Gastroesophageal sphincter (tissue), 4 donors: ENCODE data around the gene SIGLEC7. TPM values are rescaled to one million over a fixed set of nuclear protein-coding genes. Genes with fewer than 3 reads are reported as not detected.

ENCODE experiments used
- ATAC-seq: fragments of 150-250 bp; one replicate; pipeline ENCODE4 v1.9.1; 2016; ENCODE audit warnings: mild to moderate bottlenecking, moderate library complexity
- H3K27ac ChIP-seq, 4 donors: fragments of 200-600 bp; sonication (generic) in 3 of 4; 1 replicate in 3 of 4; 2 replicates in 1 of 4; pipeline ENCODE4 v1.5.1; 2016 to 2019
- H3K27me3 ChIP-seq: fragments of 200-600 bp; sonication (generic); one replicate; pipeline ENCODE4 v1.5.1; 2019
- H3K36me3 ChIP-seq, 2 donors: fragments of 200-600 bp; sonication (generic); one replicate each; pipeline ENCODE4 v1.5.1; 2019; ENCODE audit warnings: control low read depth in 1 of 2
- H3K4me1 ChIP-seq, 3 donors: fragments of 200-600 bp; sonication (generic); 1 replicate in 2 of 3; 2 replicates in 1 of 3; pipeline ENCODE4 v1.5.1; 2016 to 2019; ENCODE audit warnings: control low read depth in 2 of 3
- H3K4me3 ChIP-seq, 2 donors: fragments of 200-600 bp; sonication (generic); one replicate each; pipeline ENCODE4 v1.5.1; 2019; ENCODE audit warnings: mild to moderate bottlenecking in 1 of 2, moderate library complexity in 1 of 2
- H3K9me3 ChIP-seq, 3 donors: fragments of 200-600 bp; sonication (generic); one replicate each; pipeline ENCODE4 v1.5.1; 2017 to 2019; ENCODE audit warnings: control low read depth in 2 of 3
- EP300 ChIP-seq: sonication (generic); formaldehyde crosslinking; IDR thresholded peaks from one replicate; pipeline ENCODE4 v1.6.1; 2017; ENCODE audit warnings: antibody characterized with exemption, mild to moderate bottlenecking
- POLR2A ChIP-seq, 2 donors: fragments of 450-650 bp; IDR thresholded peaks; one replicate each; pipeline ENCODE4 v1.6.1; 2017; ENCODE audit warnings: antibody characterized with exemption in 2 of 2, mild to moderate bottlenecking in 2 of 2, moderate library complexity in 1 of 2
- POLR2AphosphoS5 ChIP-seq: sonication (generic); formaldehyde crosslinking; IDR thresholded peaks from one replicate; pipeline ENCODE4 v1.6.1; 2017; ENCODE audit warnings: antibody characterized with exemption
- WGBS, 2 donors: methylation state at CpG; one replicate each; pipeline ENCODE4 v1.1.5; 2018; ENCODE audit warnings: low coverage in 1 of 2; 5-methylcytosine and 5-hydroxymethylcytosine counted together
- total RNA-seq, 4 donors: library from RNA; depleted of rRNA; stranded (reverse); fragments of >200 nt; gene quantifications; one replicate each; pipeline ENCODE4 v1.1.0, GENCODE V29; 2016
- TF ChIP-seq, protein P1 (sequence below), 4 experiments: fragments of 200-600 bp in 2 of 4; fragments of 450-650 bp in 2 of 4; sonication (generic) in 1 of 4; IDR thresholded peaks; one replicate each; pipeline ENCODE4 v1.5.1; 2017 to 2019; ENCODE audit warnings: antibody characterized with exemption in 4 of 4, mild to moderate bottlenecking in 2 of 4, moderate library complexity in 2 of 4

Gene SIGLEC7
- total RNA-seq, 4 donors from 2014 or later, result 0.46 to 4.4 (median 2.8) TPM; not detected in 1

DNA sequence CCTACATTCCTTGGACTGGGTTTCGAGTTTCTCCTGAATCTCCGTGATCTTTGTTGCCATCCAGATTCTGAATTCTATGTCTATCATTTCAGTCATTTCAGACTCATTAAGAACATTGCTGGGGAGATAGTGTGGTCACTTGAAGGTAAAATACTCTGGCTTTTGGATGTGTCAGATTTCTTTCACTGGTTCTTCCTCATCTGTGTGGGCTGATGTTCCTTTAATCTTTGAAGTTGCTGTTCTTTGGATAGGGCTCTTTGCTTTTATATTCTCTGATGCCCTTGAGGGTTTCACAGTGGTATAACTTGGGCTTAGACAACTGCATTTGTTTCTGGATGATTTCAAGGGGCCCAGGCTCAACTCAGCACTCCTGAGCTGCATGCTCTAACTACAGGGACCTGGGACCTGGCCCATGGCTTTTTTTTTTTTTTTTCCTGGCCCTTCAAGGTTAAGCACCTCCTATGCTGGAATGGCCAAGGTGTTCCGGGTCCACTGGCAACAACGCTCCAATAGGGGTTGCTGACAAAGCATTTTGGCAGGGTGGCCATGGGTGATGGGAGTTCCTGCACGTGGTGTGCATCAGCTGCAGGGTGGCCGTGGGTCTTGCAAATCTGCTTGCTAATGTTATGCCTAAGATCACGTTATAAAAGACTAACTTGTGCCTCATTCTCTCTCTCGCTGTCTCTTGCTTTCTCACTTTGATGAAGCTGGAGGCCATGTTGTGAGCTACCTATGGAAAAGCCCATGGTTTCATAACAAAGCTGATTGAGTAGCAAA is 5.9 kb upstream of the SIGLEC7 start:
- Histone ChIP-seq H3K36me3 (no peaks in the 10 kb centered on the region), H3K4me3 (no peak overlapping the region), H3K27ac (peak overlapping the region in 1 of 4 donors; percentile 24), H3K27me3 (peaks cover 58% of the 10 kb centered on the region), H3K4me1 (no peaks in the 10 kb centered on the region), H3K9me3 (no peaks in the 10 kb centered on the region)
- no peak for TF ChIP-seq POLR2A (IDR thresholded peaks at IDR 0.05)
- TF ChIP-seq, protein P1, sequence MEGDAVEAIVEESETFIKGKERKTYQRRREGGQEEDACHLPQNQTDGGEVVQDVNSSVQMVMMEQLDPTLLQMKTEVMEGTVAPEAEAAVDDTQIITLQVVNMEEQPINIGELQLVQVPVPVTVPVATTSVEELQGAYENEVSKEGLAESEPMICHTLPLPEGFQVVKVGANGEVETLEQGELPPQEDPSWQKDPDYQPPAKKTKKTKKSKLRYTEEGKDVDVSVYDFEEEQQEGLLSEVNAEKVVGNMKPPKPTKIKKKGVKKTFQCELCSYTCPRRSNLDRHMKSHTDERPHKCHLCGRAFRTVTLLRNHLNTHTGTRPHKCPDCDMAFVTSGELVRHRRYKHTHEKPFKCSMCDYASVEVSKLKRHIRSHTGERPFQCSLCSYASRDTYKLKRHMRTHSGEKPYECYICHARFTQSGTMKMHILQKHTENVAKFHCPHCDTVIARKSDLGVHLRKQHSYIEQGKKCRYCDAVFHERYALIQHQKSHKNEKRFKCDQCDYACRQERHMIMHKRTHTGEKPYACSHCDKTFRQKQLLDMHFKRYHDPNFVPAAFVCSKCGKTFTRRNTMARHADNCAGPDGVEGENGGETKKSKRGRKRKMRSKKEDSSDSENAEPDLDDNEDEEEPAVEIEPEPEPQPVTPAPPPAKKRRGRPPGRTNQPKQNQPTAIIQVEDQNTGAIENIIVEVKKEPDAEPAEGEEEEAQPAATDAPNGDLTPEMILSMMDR (IDR thresholded peaks at IDR 0.05), result no peak
- no peak for TF ChIP-seq POLR2AphosphoS5
- TF ChIP-seq EP300, result no peak
- no peak for ATAC-seq
- WGBS, 2 donors, result 79 to 88% methylated on average over 4 of the region's 8 CpGs

DNA sequence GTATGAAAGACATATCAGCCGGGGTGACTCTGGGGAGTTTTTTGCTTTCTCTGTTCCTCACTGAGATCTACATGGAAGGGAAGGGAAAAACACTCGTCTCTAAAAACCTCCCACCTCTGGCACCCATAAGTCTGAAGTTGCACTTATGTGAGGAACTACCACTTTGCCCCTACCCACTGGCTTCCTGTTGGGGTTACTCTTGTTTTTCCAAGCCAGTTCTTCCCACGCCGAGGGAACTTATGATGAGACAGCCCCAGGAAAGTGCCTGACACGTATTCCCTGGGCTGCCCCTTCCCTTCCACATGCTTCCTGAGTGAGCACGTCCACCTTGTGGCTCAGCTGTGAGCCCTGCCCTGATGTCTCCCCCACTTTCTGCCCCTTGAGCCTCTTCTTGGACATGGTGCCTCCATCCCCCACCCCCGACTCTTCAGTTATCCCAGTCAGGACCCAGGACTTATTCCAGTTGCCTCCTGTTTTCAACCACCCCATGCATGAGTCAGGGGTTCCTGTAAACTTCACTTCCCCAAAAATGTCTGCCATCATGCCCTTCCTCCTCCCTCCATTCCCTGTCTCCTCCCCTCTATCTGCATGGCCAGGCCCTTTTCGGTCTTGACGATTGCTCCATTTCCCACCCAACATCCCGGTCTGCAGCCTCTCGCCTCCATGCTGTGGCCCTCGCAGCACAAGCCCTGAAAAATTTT is 5.1 kb upstream of the SIGLEC7 start:
- no peaks in the 10 kb centered on the region for H3K4me1 ChIP-seq
- ATAC-seq, result peak; percentile 65
- TF ChIP-seq, protein P1 (IDR thresholded peaks at IDR 0.05), result no peak
- TF ChIP-seq POLR2AphosphoS5 (no peak), POLR2A (IDR thresholded peaks at IDR 0.05) (no peak), EP300 (no peak)
- no peak overlapping the region for H3K4me3 ChIP-seq
- no peaks in the 10 kb centered on the region for H3K9me3 ChIP-seq
- H3K36me3 ChIP-seq, result no peaks in the 10 kb centered on the region
- H3K27me3 ChIP-seq, result peaks cover 58% of the 10 kb centered on the region
- peak overlapping the region in 2 of 4 donors; percentile 24 to 46 for H3K27ac ChIP-seq
- WGBS, 2 donors, result 43 to 54% methylated on average over 10 to 12 of the region's 12 CpGs

DNA sequence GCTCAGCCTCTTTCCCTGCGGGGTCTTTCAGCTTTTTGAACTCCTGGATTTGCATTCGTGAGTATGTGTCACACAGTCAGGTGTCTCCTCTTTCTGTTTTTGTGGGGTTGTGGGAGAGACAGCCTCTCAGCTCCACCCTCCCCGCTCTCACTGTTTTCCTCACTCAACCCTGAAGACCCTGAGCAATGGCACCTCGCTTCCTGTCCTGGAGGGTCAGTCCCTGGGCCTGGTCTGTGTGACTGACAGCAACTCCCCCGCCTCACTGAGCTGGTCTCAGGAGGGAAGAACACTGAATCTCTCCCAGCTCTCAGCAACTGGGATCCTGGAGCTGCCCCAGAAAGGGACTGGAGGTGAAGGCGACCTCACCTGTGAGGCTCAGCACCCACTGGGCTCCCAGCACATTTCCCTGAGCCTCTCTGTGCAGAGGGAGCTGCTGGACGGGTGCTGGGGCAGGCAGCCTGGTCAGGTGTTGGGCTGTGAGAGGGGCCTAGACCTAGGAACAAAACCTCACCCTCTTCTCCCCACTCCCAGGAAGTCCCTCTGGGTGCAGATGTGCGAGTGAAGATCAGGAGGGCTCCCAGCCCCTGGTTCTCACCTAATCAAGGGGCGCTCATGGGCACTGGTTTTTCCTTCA is 4.2 kb upstream of the SIGLEC7 start:
- Histone ChIP-seq H3K36me3 (no peaks in the 10 kb centered on the region), H3K4me3 (no peak overlapping the region), H3K4me1 (no peaks in the 10 kb centered on the region), H3K9me3 (no peaks in the 10 kb centered on the region), H3K27ac (peak overlapping the region in 2 of 4 donors; percentile 4 to 46), H3K27me3 (peaks cover 64% of the 10 kb centered on the region)
- 38 to 55% methylated on average over 2 to 3 of the region's 9 CpGs for WGBS, 2 donors
- ATAC-seq, result no peak
- no peak for TF ChIP-seq POLR2AphosphoS5
- TF ChIP-seq, protein P1 (IDR thresholded peaks at IDR 0.05), result no peak

DNA sequence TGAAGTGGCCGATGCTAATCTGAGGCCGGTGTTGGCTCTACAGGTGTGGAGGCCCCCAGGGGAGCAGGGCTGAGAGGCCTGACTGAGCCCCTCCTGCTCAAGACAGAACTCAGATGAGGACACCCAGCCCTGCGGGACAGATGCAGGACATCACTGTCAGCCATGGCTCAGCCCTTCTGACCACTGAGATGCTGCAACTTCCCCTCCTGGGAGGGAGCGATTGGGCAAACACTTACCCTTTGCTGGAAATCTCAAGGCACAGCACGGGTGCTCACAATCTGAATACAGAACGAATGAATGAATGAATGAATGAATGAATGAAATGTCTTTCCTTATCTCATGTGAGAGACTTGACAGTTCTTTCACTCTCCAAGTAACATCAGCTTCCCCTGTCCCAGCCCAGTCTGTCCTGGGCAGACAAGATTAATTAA is 3.5 kb upstream of the SIGLEC7 start:
- peak; percentile 40 for ATAC-seq
- H3K4me1 ChIP-seq, result no peaks in the 10 kb centered on the region
- TF ChIP-seq EP300 (no peak), POLR2A (IDR thresholded peaks at IDR 0.05) (no peak), POLR2AphosphoS5 (no peak)
- TF ChIP-seq, protein P1 (IDR thresholded peaks at IDR 0.05), result no peak
- 42 to 44% methylated on average over 2 to 4 of the region's 6 CpGs for WGBS, 2 donors
- H3K4me3 ChIP-seq, result no peak overlapping the region
- no peaks in the 10 kb centered on the region for H3K36me3 ChIP-seq
- H3K9me3 ChIP-seq, result no peaks in the 10 kb centered on the region
- peaks cover 67% of the 10 kb centered on the region for H3K27me3 ChIP-seq
- peak overlapping the region in 2 of 4 donors; percentile 45 to 46 for H3K27ac ChIP-seq
